Activated T-cell treated with anti-CD3 and anti-CD28 coated beads, Interleukin-2, amount 50 U/mL, for 48 hours (primary cell): ENCODE data around the gene ADGRG1.

ENCODE experiments used
- DNase-seq, 2 experiments: peaks; one replicate each; pipeline ENCODE4 v3.0.0-alpha.2; 2020

Gene ADGRG1

GRCh38 chr16:57636184-57636583 lies 7.8 kb downstream of the ADGRG1 start:
- no peak for DNase-seq

GRCh38 chr16:57637020-57637419 lies 8.6 kb downstream of the ADGRG1 start:
- no peak for DNase-seq

- no peak for DNase-seq
These were observed 9.0 kb downstream of the ADGRG1 start for GRCh38 chr16:57637424-57637823.

- no peak for DNase-seq
These were observed 9.5 kb downstream of the ADGRG1 start for GRCh38 chr16:57637965-57638364.

- no peak for DNase-seq
These were observed 10.0 kb downstream of the ADGRG1 start for GRCh38 chr16:57638381-57638780.

GRCh38 chr16:57639172-57639887 lies 10.9 kb downstream of the ADGRG1 start:
- DNase-seq: peak in 1 of 2 experiments; percentile 39

GRCh38 chr16:57640185-57640584 lies 11.8 kb downstream of the ADGRG1 start:
- DNase-seq: no peak

GRCh38 chr16:57640612-57641011 lies 12.2 kb downstream of the ADGRG1 start:
- no peak for DNase-seq

GRCh38 chr16:57642160-57643135 lies 14.0 kb downstream of the ADGRG1 start:
- no peak for DNase-seq

- DNase-seq: no peak
These were observed 14.9 kb downstream of the ADGRG1 start for GRCh38 chr16:57643147-57643874.

GRCh38 chr16:57643910-57644309 lies 15.5 kb downstream of the ADGRG1 start:
- no peak for DNase-seq

- DNase-seq: no peak
These were observed 16.1 kb downstream of the ADGRG1 start for GRCh38 chr16:57644383-57645014.

- no peak for DNase-seq
These were observed 16.7 kb downstream of the ADGRG1 start for GRCh38 chr16:57645169-57645568.

GRCh38 chr16:57645691-57646387 lies 17.4 kb downstream of the ADGRG1 start:
- no peak for DNase-seq

- no peak for DNase-seq
These were observed 18.1 kb downstream of the ADGRG1 start for GRCh38 chr16:57646388-57647039.

- DNase-seq: peak in 1 of 2 experiments; percentile 32
These were observed 18.9 kb downstream of the ADGRG1 start for GRCh38 chr16:57647136-57647875.

- no peak for DNase-seq
These were observed 19.7 kb downstream of the ADGRG1 start for GRCh38 chr16:57648125-57648524.

GRCh38 chr16:57648581-57649442 lies 20.4 kb downstream of the ADGRG1 start:
- DNase-seq: peak; percentile 96 to 97

GRCh38 chr16:57649443-57649751 lies 21.0 kb downstream of the ADGRG1 start:
- DNase-seq: no peak

GRCh38 chr16:57649846-57650245 lies 21.4 kb downstream of the ADGRG1 start:
- no peak for DNase-seq
